Gastrocnemius medialis (tissue), 4 donors: Measurements from ENCODE around the gene KLC4. TPM values are rescaled to one million over a fixed set of nuclear protein-coding genes. Genes with fewer than 3 reads are reported as not detected.

Experiments used
- ATAC-seq, 2 donors: fragments of 150-250 bp; one replicate each; pipeline ENCODE4 v1.9.1; 2016
- DNase-seq, 2 donors: peaks; one replicate each; pipeline ENCODE4 v3.0.0-alpha.2; 2019
- H3K27ac ChIP-seq, 4 donors: fragments of 200-600 bp; sonication (generic); 1 replicate in 1 of 4; 2 replicates in 3 of 4; pipeline ENCODE4 v1.5.1; 2016 to 2018; ENCODE audit warnings: mild to moderate bottlenecking in 2 of 4, moderate library complexity in 1 of 4
- H3K27me3 ChIP-seq, 3 donors: fragments of 200-600 bp; sonication (generic) in 2 of 3; 1 replicate in 1 of 3; 2 replicates in 2 of 3; pipeline versions ENCODE4 v1.5.1 to v1.6.0; 2016 to 2019; ENCODE audit warnings: mild to moderate bottlenecking in 1 of 3, moderate library complexity in 1 of 3
- H3K36me3 ChIP-seq, 2 donors: fragments of 200-600 bp; sonication (generic) in 1 of 2; one replicate each; pipeline ENCODE4 v1.5.1; 2017 to 2018
- H3K4me1 ChIP-seq, 2 donors: fragments of 200-600 bp; sonication (generic) in 1 of 2; one replicate each; pipeline ENCODE4 v1.5.1; 2016 to 2017; ENCODE audit warnings: mild to moderate bottlenecking in 2 of 2
- H3K4me3 ChIP-seq, 4 donors: fragments of 200-600 bp; sonication (generic) in 3 of 4; 1 replicate in 1 of 4; 2 replicates in 3 of 4; pipeline ENCODE4 v1.5.1; 2016 to 2019; ENCODE audit warnings: mild to moderate bottlenecking in 2 of 4
- H3K9me3 ChIP-seq, 3 donors: fragments of 200-600 bp; sonication (generic) in 2 of 3; 1 replicate in 1 of 3; 2 replicates in 2 of 3; pipeline ENCODE4 v1.5.1; 2016 to 2019
- CTCF ChIP-seq, 5 experiments: fragments of 450-650 bp in 3 of 5; fragments of 200-600 bp in 2 of 5; sonication (generic) in 2 of 5; IDR thresholded peaks in 4 of 5; conservative IDR thresholded peaks in 1 of 5; 1 replicate in 4 of 5; 2 replicates in 1 of 5; pipeline ENCODE4 v1.5.1; 2016 to 2019; ENCODE audit warnings: antibody characterized with exemption in 5 of 5, mild to moderate bottlenecking in 3 of 5, moderate library complexity in 3 of 5
- POLR2A ChIP-seq, 2 donors: fragments of 450-650 bp; IDR thresholded peaks; one replicate each; pipeline ENCODE4 v1.6.1; 2017; ENCODE audit warnings: antibody characterized with exemption in 2 of 2, mild to moderate bottlenecking in 2 of 2, moderate library complexity in 2 of 2
- in situ Hi-C, 4 donors: fragments of 200-750 bp; cut with MboI; loops; one replicate each; pipeline versions ENCODE4 v1.15.0 to v1.8.0; 2017; ENCODE audit warnings: low sequenced_read_pairs in 4 of 4
- intact Hi-C: fragments of 100-400 bp; cut with DNase I; formaldehyde crosslinking; loops from one replicate; pipeline ENCODE4 v1.15.1; 2023; ENCODE audit warnings: low total_unique reads
- total RNA-seq, 4 donors: library from RNA; depleted of rRNA; stranded (reverse); fragments of >200 nt; gene quantifications; one replicate each; pipeline versions ENCODE4 v1.1.0 to v1.2.3, GENCODE V29; 2016

Gene KLC4
- total RNA-seq, 4 donors from 2014 or later = 12.2 to 19.3 (median 14.6) TPM

GRCh38 chr6:43091436-43091991 lies 32.1 kb downstream of the KLC4 start:
- Histone ChIP-seq H3K36me3 (no peaks in the 10 kb centered on the region), H3K27ac (no peak overlapping the region), H3K4me1 (no peaks in the 10 kb centered on the region), H3K4me3 (no peak overlapping the region), H3K9me3 (no peaks in the 10 kb centered on the region), H3K27me3 (no peaks in the 10 kb centered on the region)
- in situ Hi-C loops = no loop called here
- no peak for ATAC-seq
- intact Hi-C loops = no loop called here
- DNase-seq = no peak
- no peak for TF ChIP-seq CTCF (IDR thresholded peaks at IDR 0.05 in 4 of 5, conservative IDR thresholded peaks at IDR 0.05 in 1 of 5)
- TF ChIP-seq POLR2A (IDR thresholded peaks at IDR 0.05) = no peak

GRCh38 chr6:43092635-43093034 lies 33.2 kb downstream of the KLC4 start:
- Histone ChIP-seq H3K9me3 (no peaks in the 10 kb centered on the region), H3K4me3 (no peak overlapping the region), H3K36me3 (no peaks in the 10 kb centered on the region), H3K27me3 (no peaks in the 10 kb centered on the region), H3K27ac (no peak overlapping the region), H3K4me1 (no peaks in the 10 kb centered on the region)
- intact Hi-C loops (no loop called here), in situ Hi-C loops (no loop called here)
- TF ChIP-seq POLR2A (IDR thresholded peaks at IDR 0.05) (no peak), CTCF (IDR thresholded peaks at IDR 0.05 in 4 of 5, conservative IDR thresholded peaks at IDR 0.05 in 1 of 5) (no peak)
- DNase-seq (no peak), ATAC-seq (no peak)

GRCh38 chr6:43093436-43094289 lies 34.2 kb downstream of the KLC4 start:
- intact Hi-C loops = no loop called here
- TF ChIP-seq CTCF (IDR thresholded peaks at IDR 0.05 in 4 of 5, conservative IDR thresholded peaks at IDR 0.05 in 1 of 5) (no peak), POLR2A (IDR thresholded peaks at IDR 0.05) (peak in 1 of 2 donors; percentile 20)
- H3K27ac ChIP-seq = peak overlapping the region; percentile 17 to 80 (median 47)
- no peaks in the 10 kb centered on the region for H3K4me1 ChIP-seq
- in situ Hi-C loops = no loop called here
- peak overlapping the region; percentile 47 to 60 (median 54) for H3K4me3 ChIP-seq
- peak; percentile 96 to 99 for ATAC-seq
- DNase-seq = peak; percentile 37 to 73
- no peaks in the 10 kb centered on the region for H3K27me3 ChIP-seq
- H3K36me3 ChIP-seq = no peaks in the 10 kb centered on the region
- no peaks in the 10 kb centered on the region for H3K9me3 ChIP-seq

- H3K4me3 ChIP-seq = no peak overlapping the region
- no peak for DNase-seq
- H3K9me3 ChIP-seq = no peaks in the 10 kb centered on the region
- no peak for ATAC-seq
- H3K4me1 ChIP-seq = no peaks in the 10 kb centered on the region
- no peaks in the 10 kb centered on the region for H3K27me3 ChIP-seq
- intact Hi-C loops = no loop called here
- no peak overlapping the region for H3K27ac ChIP-seq
- no peak for TF ChIP-seq POLR2A (IDR thresholded peaks at IDR 0.05)
- no peak for TF ChIP-seq CTCF (IDR thresholded peaks at IDR 0.05 in 4 of 5, conservative IDR thresholded peaks at IDR 0.05 in 1 of 5)
- in situ Hi-C loops = no loop called here
- no peaks in the 10 kb centered on the region for H3K36me3 ChIP-seq
Observed at GRCh38 chr6:43095939-43096338, 36.5 kb downstream of the KLC4 start.
